Glutamatergic neuron (in vitro differentiated cells): ENCODE data around the gene TRAPPC4. TPM values are rescaled to one million over a fixed set of nuclear protein-coding genes. Genes with fewer than 3 reads are reported as not detected.

Source experiments
- DNase-seq: peaks from one replicate; pipeline ENCODE4 v3.0.0; 2022
- H3K27ac Mint-ChIP-seq: one replicate; pipeline ENCODE4 v1.8.0; 2020; ENCODE audit warnings: mild to moderate bottlenecking, mixed read lengths, inconsistent platforms; ENCODE audit not compliant: unreplicated experiment
- H3K27me3 Mint-ChIP-seq: one replicate; pipeline ENCODE4 v1.8.0; 2020; ENCODE audit warnings: mild to moderate bottlenecking, moderate library complexity, mixed read lengths, inconsistent platforms; ENCODE audit not compliant: unreplicated experiment
- H3K36me3 Mint-ChIP-seq: one replicate; pipeline ENCODE4 v1.8.0; 2020; ENCODE audit warnings: mild to moderate bottlenecking, mixed read lengths, inconsistent platforms; ENCODE audit not compliant: unreplicated experiment
- H3K4me1 Mint-ChIP-seq: one replicate; pipeline ENCODE4 v1.8.0; 2020; ENCODE audit warnings: mild to moderate bottlenecking, low read depth, mixed read lengths, inconsistent platforms; ENCODE audit not compliant: unreplicated experiment
- H3K4me3 Mint-ChIP-seq: one replicate; pipeline ENCODE4 v1.8.0; 2020; ENCODE audit warnings: mild to moderate bottlenecking, mixed read lengths, inconsistent platforms; ENCODE audit not compliant: unreplicated experiment
- H3K9me3 Mint-ChIP-seq: one replicate; pipeline ENCODE4 v1.8.0; 2020; ENCODE audit warnings: mild to moderate bottlenecking, moderate library complexity, mixed read lengths, inconsistent platforms; ENCODE audit not compliant: unreplicated experiment
- CTCF ChIP-seq: fragments of 200-600 bp; sonication (generic); IDR thresholded peaks from one replicate; pipeline ENCODE4 v1.5.0; 2021; ENCODE audit not compliant: partially characterized antibody, unreplicated experiment
- total RNA-seq: library from RNA; stranded (reverse); fragmentation: NEBNext Ultra II Directional; extraction: Animal tissue kit (Norgen Biotek cat#: 25700); gene quantifications from one replicate; pipeline ENCODE4 v1.2.1, GENCODE V29; 2021; ENCODE audit not compliant: unreplicated experiment

TRAPPC4 gene
- total RNA-seq, 1 donor from 2014 or later = 85.1 TPM

GRCh38 chr11:118996926-118997626, 21.5 kb upstream of the TRAPPC4 start:
- H3K27me3 Mint-ChIP-seq = peaks cover 4% of the 10 kb centered on the region
- DNase-seq = no peak
- H3K9me3 Mint-ChIP-seq = peaks cover 6% of the 10 kb centered on the region
- peak; percentile 38 for TF ChIP-seq CTCF
- peak overlapping the region; percentile 85 for H3K27ac Mint-ChIP-seq
- peaks cover 5% of the 10 kb centered on the region for H3K36me3 Mint-ChIP-seq
- H3K4me3 Mint-ChIP-seq = peak overlapping the region; percentile 98
- H3K4me1 Mint-ChIP-seq = peaks cover 4% of the 10 kb centered on the region

- peaks cover 6% of the 10 kb centered on the region for H3K9me3 Mint-ChIP-seq
- no peak for TF ChIP-seq CTCF
- DNase-seq = peak; percentile 98
- peak within 1 kb of the TSS; percentile 98 for H3K4me3 Mint-ChIP-seq
- peaks cover 5% of the 10 kb centered on the region for H3K36me3 Mint-ChIP-seq
- H3K4me1 Mint-ChIP-seq = peaks cover 4% of the 10 kb centered on the region
- peak within 1 kb of the TSS; percentile 95 for H3K27ac Mint-ChIP-seq
- H3K27me3 Mint-ChIP-seq = peaks cover 4% of the 10 kb centered on the region
These were observed 20.8 kb upstream of the TRAPPC4 start, which contains the start of gene CENATAC for GRCh38 chr11:118997627-118998387. Gene CENATAC, plus strand, starts transcription at chr11:118998138. Its CDS starts 60 bp downstream, at chr11:118998198.

- H3K4me3 Mint-ChIP-seq = peak overlapping the region; percentile 98
- H3K27me3 Mint-ChIP-seq = peaks cover 4% of the 10 kb centered on the region
- no peak for DNase-seq
- peaks cover 4% of the 10 kb centered on the region for H3K4me1 Mint-ChIP-seq
- TF ChIP-seq CTCF = no peak
- peak overlapping the region; percentile 95 for H3K27ac Mint-ChIP-seq
- H3K9me3 Mint-ChIP-seq = peaks cover 5% of the 10 kb centered on the region
- H3K36me3 Mint-ChIP-seq = peaks cover 4% of the 10 kb centered on the region
These were observed 20.2 kb upstream of the TRAPPC4 start for GRCh38 chr11:118998388-118998717.

GRCh38 chr11:118998822-118999221, 19.7 kb upstream of the TRAPPC4 start:
- H3K36me3 Mint-ChIP-seq = no peaks in the 10 kb centered on the region
- no peak for DNase-seq
- H3K27ac Mint-ChIP-seq = peak overlapping the region; percentile 95

More at GRCh38 chr11:118998822-118999221, 19.7 kb upstream of the TRAPPC4 start:
- H3K4me3 Mint-ChIP-seq = peak overlapping the region; percentile 98
- peaks cover 2% of the 10 kb centered on the region for H3K9me3 Mint-ChIP-seq
- peaks cover 4% of the 10 kb centered on the region for H3K4me1 Mint-ChIP-seq
- TF ChIP-seq CTCF = no peak
- H3K27me3 Mint-ChIP-seq = peaks cover 2% of the 10 kb centered on the region
